Bronchial epithelial cell (primary cell): ENCODE measurements around the gene GNG12. TPM values are rescaled to one million over a fixed set of nuclear protein-coding genes. Genes with fewer than 3 reads are reported as not detected.

Experiments used
- DNase-seq: peaks from one replicate; pipeline ENCODE4 v3.0.0-alpha.2; 2010; ENCODE audit warnings: low read depth
- FAIRE-seq: peaks from 2 replicates; lab custom pipeline; 2011; peaks lifted over from hg19 to GRCh38; lab: Jason Lieb, UNC
- H3K27me3 ChIP-seq: 2 replicates; pipeline ENCODE4 v1.5.1; 2011; ENCODE audit warnings: low read length; ENCODE audit not compliant: control insufficient read depth, insufficient read depth
- H3K36me3 ChIP-seq: 2 replicates; pipeline ENCODE4 v1.5.1; 2011; ENCODE audit warnings: low read length; ENCODE audit not compliant: control insufficient read depth, insufficient read depth
- H3K4me3 ChIP-seq: 2 replicates; pipeline ENCODE4 v1.5.1; 2011; ENCODE audit warnings: mild to moderate bottlenecking, low read depth, low read length, control low read depth
- CTCF ChIP-seq: IDR thresholded peaks from 2 replicates; pipeline ENCODE4 v1.5.1; 2011; ENCODE audit warnings: mild to moderate bottlenecking, moderate library complexity, low read length, control low read depth, inconsistent platforms; ENCODE audit not compliant: insufficient read depth, severe bottlenecking
- total RNA-seq: library from RNA; depleted of rRNA; stranded (reverse); fragments of >200 nt; gene quantifications from 2 replicates; pipeline ENCODE4 v1.2.1, GENCODE V29; 2014

Gene GNG12
- total RNA-seq, 1 donor from 2014 or later: 75.3 TPM

- TF ChIP-seq CTCF: no peak
- DNase-seq: no peak
- Histone ChIP-seq H3K4me3 (no peak overlapping the region), H3K36me3 (no peaks in the 10 kb centered on the region), H3K27me3 (no peaks in the 10 kb centered on the region)
- FAIRE-seq: no peak
Observed at GRCh38 chr1:67695963-67696362, 137.3 kb downstream of the GNG12 start.

GRCh38 chr1:67691712-67692111, 141.6 kb downstream of the GNG12 start:
- no peak overlapping the region for H3K4me3 ChIP-seq
- FAIRE-seq (no peak), DNase-seq (peak; percentile 18)
- H3K36me3 ChIP-seq: peaks cover 3% of the 10 kb centered on the region
- TF ChIP-seq CTCF: no peak
- no peaks in the 10 kb centered on the region for H3K27me3 ChIP-seq

- DNase-seq (peak; percentile 59), FAIRE-seq (no peak)
- no peak for TF ChIP-seq CTCF
- H3K4me3 ChIP-seq: no peak overlapping the region
- H3K36me3 ChIP-seq: peaks cover 9% of the 10 kb centered on the region
- no peaks in the 10 kb centered on the region for H3K27me3 ChIP-seq
Observed at GRCh38 chr1:67690411-67690810, 142.9 kb downstream of the GNG12 start.

GRCh38 chr1:67690018-67690363, 143.3 kb downstream of the GNG12 start:
- Histone ChIP-seq H3K27me3 (no peaks in the 10 kb centered on the region), H3K4me3 (no peak overlapping the region), H3K36me3 (peaks cover 11% of the 10 kb centered on the region)
- DNase-seq (no peak), FAIRE-seq (no peak)
- no peak for TF ChIP-seq CTCF

GRCh38 chr1:67689267-67690017, 143.8 kb downstream of the GNG12 start:
- Histone ChIP-seq H3K36me3 (peaks cover 11% of the 10 kb centered on the region), H3K27me3 (no peaks in the 10 kb centered on the region), H3K4me3 (no peak overlapping the region)
- peak; percentile 88 for DNase-seq
- FAIRE-seq: no peak
- no peak for TF ChIP-seq CTCF
